ENCODE data around the gene ANKRD34C. TPM values are rescaled to one million over a fixed set of nuclear protein-coding genes. Genes with fewer than 3 reads are reported as not detected.

ANKRD34C gene
- total RNA-seq, 2 experiments from 2014 or later: not detected

DNA sequence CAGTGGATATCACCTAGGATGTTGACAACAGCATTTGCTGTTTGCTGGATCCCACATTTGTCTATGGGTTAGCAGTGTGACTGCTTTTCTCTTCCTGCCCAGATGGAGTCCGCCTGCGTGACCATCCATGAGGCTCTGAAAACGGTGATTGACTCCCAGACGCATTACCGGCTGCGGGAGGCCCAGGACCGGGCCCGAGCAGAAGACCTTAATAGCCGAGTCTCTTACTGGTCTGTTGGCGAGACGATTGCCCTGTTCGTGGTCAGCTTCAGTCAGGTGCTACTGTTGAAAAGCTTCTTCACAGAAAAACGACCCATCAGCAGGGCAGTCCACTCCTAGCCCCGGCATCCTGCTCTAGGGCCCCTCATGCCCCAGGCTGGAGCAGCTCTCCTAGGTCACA, 39.4 kb downstream of the ANKRD34C start:
- H3K4me3 ChIP-seq (ENCODE audit: low read depth, low read length, poor library complexity, severe bottlenecking): no peak overlapping the region
- no peaks in the 10 kb centered on the region for H3K4me1 ChIP-seq (ENCODE audit: insufficient read depth, low read length, poor library complexity, severe bottlenecking)
- POLR2A ChIA-PET: no interaction called here
- H3K9me2 ChIP-seq (ENCODE audit: insufficient read depth, low read length): no peaks in the 10 kb centered on the region
- no peak overlapping the region for H3K27ac ChIP-seq (ENCODE audit: low read depth, low read length, poor library complexity, severe bottlenecking)
- DNase-seq (ENCODE audit: low spot score): no peak
- no peaks in the 10 kb centered on the region for H3K9me3 ChIP-seq (ENCODE audit: low read length)
- H3K79me2 ChIP-seq (ENCODE audit: insufficient read depth, low read depth, low read length): no peaks in the 10 kb centered on the region
- CTCF ChIA-PET (ENCODE audit: unreplicated experiment): no interaction called here
- H2AFZ ChIP-seq (ENCODE audit: low read length): no peak overlapping the region
- H4K20me1 ChIP-seq (ENCODE audit: insufficient read depth, low read length): no peaks in the 10 kb centered on the region
- TF ChIP-seq, protein P1, sequence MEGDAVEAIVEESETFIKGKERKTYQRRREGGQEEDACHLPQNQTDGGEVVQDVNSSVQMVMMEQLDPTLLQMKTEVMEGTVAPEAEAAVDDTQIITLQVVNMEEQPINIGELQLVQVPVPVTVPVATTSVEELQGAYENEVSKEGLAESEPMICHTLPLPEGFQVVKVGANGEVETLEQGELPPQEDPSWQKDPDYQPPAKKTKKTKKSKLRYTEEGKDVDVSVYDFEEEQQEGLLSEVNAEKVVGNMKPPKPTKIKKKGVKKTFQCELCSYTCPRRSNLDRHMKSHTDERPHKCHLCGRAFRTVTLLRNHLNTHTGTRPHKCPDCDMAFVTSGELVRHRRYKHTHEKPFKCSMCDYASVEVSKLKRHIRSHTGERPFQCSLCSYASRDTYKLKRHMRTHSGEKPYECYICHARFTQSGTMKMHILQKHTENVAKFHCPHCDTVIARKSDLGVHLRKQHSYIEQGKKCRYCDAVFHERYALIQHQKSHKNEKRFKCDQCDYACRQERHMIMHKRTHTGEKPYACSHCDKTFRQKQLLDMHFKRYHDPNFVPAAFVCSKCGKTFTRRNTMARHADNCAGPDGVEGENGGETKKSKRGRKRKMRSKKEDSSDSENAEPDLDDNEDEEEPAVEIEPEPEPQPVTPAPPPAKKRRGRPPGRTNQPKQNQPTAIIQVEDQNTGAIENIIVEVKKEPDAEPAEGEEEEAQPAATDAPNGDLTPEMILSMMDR (conservative IDR thresholded peaks at IDR 0.05; ENCODE audit: low read length): no peak
- TF ChIP-seq EZH2phosphoT487 (IDR thresholded peaks at IDR 0.05; ENCODE audit: borderline replicate concordance, low read depth, low read length): no peak
- H3K36me3 ChIP-seq (ENCODE audit: insufficient read depth, low read length): peaks cover 89% of the 10 kb centered on the region
- no peak overlapping the region for H3K4me2 ChIP-seq (ENCODE audit: low read length)
- intact Hi-C loops (cut with micrococcal nuclease; ENCODE audit: unreplicated experiment): no loop called here
- no TSS peak for BruUV-seq (replicated peaks)

DNA sequence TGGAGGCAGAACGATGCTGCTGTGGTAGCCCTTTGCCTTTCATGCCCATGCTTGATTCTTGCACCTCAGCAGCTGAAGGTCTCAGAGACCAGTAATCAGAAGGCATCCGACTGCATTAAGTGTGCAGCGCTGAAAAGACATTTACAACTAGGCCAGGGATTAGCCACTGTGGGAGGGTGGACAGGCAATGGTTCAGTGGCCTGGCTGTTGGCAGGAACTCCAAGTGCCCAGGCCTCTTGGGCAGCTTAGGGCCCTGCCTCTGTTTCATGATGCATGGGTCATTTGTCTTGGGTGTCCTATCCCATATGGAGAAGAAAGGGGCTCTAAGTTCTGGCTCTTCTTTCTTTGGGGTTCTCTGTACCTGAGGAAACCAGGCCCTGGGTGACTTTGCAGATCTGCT, 39.8 kb downstream of the ANKRD34C start:
- DNase-seq (ENCODE audit: low spot score): no peak
- Histone ChIP-seq H3K9me2 (ENCODE audit: insufficient read depth, low read length) (no peaks in the 10 kb centered on the region), H4K20me1 (ENCODE audit: insufficient read depth, low read length) (no peaks in the 10 kb centered on the region), H3K4me1 (ENCODE audit: insufficient read depth, low read length, poor library complexity, severe bottlenecking) (no peaks in the 10 kb centered on the region), H3K4me2 (ENCODE audit: low read length) (no peak overlapping the region), H3K9me3 (ENCODE audit: low read length) (no peaks in the 10 kb centered on the region), H3K79me2 (ENCODE audit: insufficient read depth, low read depth, low read length) (no peaks in the 10 kb centered on the region), H3K4me3 (ENCODE audit: low read depth, low read length, poor library complexity, severe bottlenecking) (no peak overlapping the region), H3K27ac (ENCODE audit: low read depth, low read length, poor library complexity, severe bottlenecking) (no peak overlapping the region), H2AFZ (ENCODE audit: low read length) (no peak overlapping the region), H3K36me3 (ENCODE audit: insufficient read depth, low read length) (peaks cover 88% of the 10 kb centered on the region)
- TF ChIP-seq, protein P1 (conservative IDR thresholded peaks at IDR 0.05; ENCODE audit: low read length): no peak
- no peak for TF ChIP-seq EZH2phosphoT487 (IDR thresholded peaks at IDR 0.05; ENCODE audit: borderline replicate concordance, low read depth, low read length)
- CTCF ChIA-PET (ENCODE audit: unreplicated experiment): no interaction called here
- POLR2A ChIA-PET: no interaction called here
- no TSS peak for BruUV-seq (replicated peaks)
- intact Hi-C loops (cut with micrococcal nuclease; ENCODE audit: unreplicated experiment): no loop called here

DNA sequence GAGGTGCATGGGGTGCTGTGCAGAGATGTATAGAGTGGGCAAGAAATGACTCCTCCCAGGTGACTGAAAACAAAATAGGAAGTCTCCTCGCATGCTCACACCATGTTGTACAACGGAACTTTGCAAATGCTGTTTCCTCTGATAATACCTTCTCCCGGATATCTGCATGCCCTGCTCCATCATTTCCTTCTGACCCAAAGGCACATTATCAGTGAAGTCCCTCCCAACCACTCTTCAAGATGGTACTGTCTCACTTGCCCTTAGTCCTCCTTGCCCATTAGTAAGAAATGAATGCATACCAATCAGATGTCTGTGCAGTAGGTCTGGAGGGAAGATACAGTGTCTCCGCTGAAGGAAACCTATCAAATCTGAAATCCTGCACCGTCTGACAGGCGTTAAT, 40.4 kb downstream of the ANKRD34C start:
- no peak overlapping the region for H3K27ac ChIP-seq (ENCODE audit: low read depth, low read length, poor library complexity, severe bottlenecking)
- H3K9me3 ChIP-seq (ENCODE audit: low read length): no peaks in the 10 kb centered on the region
- no peak for DNase-seq (ENCODE audit: low spot score)
- H2AFZ ChIP-seq (ENCODE audit: low read length): no peak overlapping the region
- no peaks in the 10 kb centered on the region for H3K9me2 ChIP-seq (ENCODE audit: insufficient read depth, low read length)
- no peaks in the 10 kb centered on the region for H3K79me2 ChIP-seq (ENCODE audit: insufficient read depth, low read depth, low read length)
- peaks cover 82% of the 10 kb centered on the region for H3K36me3 ChIP-seq (ENCODE audit: insufficient read depth, low read length)
- no peak overlapping the region for H3K4me2 ChIP-seq (ENCODE audit: low read length)
- no TSS peak for BruUV-seq (replicated peaks)
- H4K20me1 ChIP-seq (ENCODE audit: insufficient read depth, low read length): no peaks in the 10 kb centered on the region
- POLR2A ChIA-PET: no interaction called here
- no peak overlapping the region for H3K4me3 ChIP-seq (ENCODE audit: low read depth, low read length, poor library complexity, severe bottlenecking)
- TF ChIP-seq, protein P1 (conservative IDR thresholded peaks at IDR 0.05; ENCODE audit: low read length): no peak
- TF ChIP-seq EZH2phosphoT487 (IDR thresholded peaks at IDR 0.05; ENCODE audit: borderline replicate concordance, low read depth, low read length): no peak
- CTCF ChIA-PET (ENCODE audit: unreplicated experiment): no interaction called here
- intact Hi-C loops (cut with micrococcal nuclease; ENCODE audit: unreplicated experiment): no loop called here
- H3K4me1 ChIP-seq (ENCODE audit: insufficient read depth, low read length, poor library complexity, severe bottlenecking): no peaks in the 10 kb centered on the region

Data from OCI-LY7 (cell line).